ENCODE results near the gene GPLD1. TPM values are rescaled to one million over a fixed set of nuclear protein-coding genes. Genes with fewer than 3 reads are reported as not detected.

Gene GPLD1
- total and polyA plus RNA-seq, 9 of the 15 experiments (the other 6 are each of a cell fraction or from before 2014, with no cell fraction given): 0.11 to 1.3 (median 0.82) TPM

- TF ChIP-seq ATF6 (CRISPR knock-in tag; IDR thresholded peaks at IDR 0.05): no peak
- TF ChIP-seq ZNF699 (CRISPR knock-in tag; IDR thresholded peaks at IDR 0.05; ENCODE audit: insufficient replicate concordance): no peak
- no peak for TF ChIP-seq CTBP1 (IDR thresholded peaks at IDR 0.05; ENCODE audit: borderline replicate concordance)
- TF ChIP-seq HLTF (IDR thresholded peaks at IDR 0.05): no peak
- TF ChIP-seq MAFG (tag; conservative IDR thresholded peaks at IDR 0.05): no peak
- TF ChIP-seq PHB (CRISPR knock-in tag; IDR thresholded peaks at IDR 0.05): no peak
- peak; percentile 36 to 74; a peak in 3 of 4 replicates for TF ChIP-seq RAD21 (CRISPR knock-in tag; conservative IDR thresholded peaks at IDR 0.05 in 1 of 2, IDR thresholded peaks at IDR 0.05 in 1 of 2)
- no peak for TF ChIP-seq SAP30 (IDR thresholded peaks at IDR 0.05; ENCODE audit: borderline replicate concordance, insufficient read depth, low read depth, low read length, poor library complexity, severe bottlenecking)
- no peak for TF ChIP-seq RBM14 (IDR thresholded peaks at IDR 0.05; ENCODE audit: borderline replicate concordance, insufficient read depth, low read depth, low read length)
- TF ChIP-seq GABPB2 (CRISPR knock-in tag; conservative IDR thresholded peaks at IDR 0.05): no peak
- no peak for TF ChIP-seq ZNF280A (IDR thresholded peaks at IDR 0.05; ENCODE audit: low read depth, partially characterized antibody)
- no peak for TF ChIP-seq NRF1 (conservative IDR thresholded peaks at IDR 0.05 in 1 of 2, IDR thresholded peaks at IDR 0.05 in 1 of 2)
- TF ChIP-seq POLR2AphosphoS5 (IDR thresholded peaks at IDR 0.05; ENCODE audit: control insufficient read depth, insufficient read depth, low read depth, low read length): no peak
- no peak for TF ChIP-seq THRA (IDR thresholded peaks at IDR 0.05)
- no peak for TF ChIP-seq ZBTB8A (IDR thresholded peaks at IDR 0.05; ENCODE audit: partially characterized antibody)
- TF ChIP-seq ZC3H8 (IDR thresholded peaks at IDR 0.05): no peak
- no peak for TF ChIP-seq CXXC5 (CRISPR knock-in tag; IDR thresholded peaks at IDR 0.05)
- TF ChIP-seq JUN (IDR thresholded peaks at IDR 0.05; ENCODE audit: borderline replicate concordance, low read depth, low read length): no peak
- no peak for TF ChIP-seq JUN (CRISPR knock-in tag; IDR thresholded peaks at IDR 0.05; ENCODE audit: borderline replicate concordance)
- TF ChIP-seq NCOA2 (IDR thresholded peaks at IDR 0.05; ENCODE audit: partially characterized antibody in 2 of 2): no peak
- TF ChIP-seq PRMT5 (CRISPR knock-in tag; IDR thresholded peaks at IDR 0.05): no peak
- TF ChIP-seq ILK (tag; IDR thresholded peaks at IDR 0.05; ENCODE audit: borderline replicate concordance, low read depth): no peak
- TF ChIP-seq CBX1 (IDR thresholded peaks at IDR 0.05; ENCODE audit: low read depth): peak; percentile 47; the same call in 1 of the 2 replicates
- no peak for TF ChIP-seq ZBED1 (IDR thresholded peaks at IDR 0.05)
- no peak for TF ChIP-seq HEY1 (CRISPR knock-in tag; IDR thresholded peaks at IDR 0.05; ENCODE audit: borderline replicate concordance)
- TF ChIP-seq CBFA2T3 (IDR thresholded peaks at IDR 0.05): no peak
These were observed 58.3 kb downstream of the GPLD1 start (continued) for GRCh38 chr6:24431045-24431451.
